Stimulated activated CD4-positive, alpha-beta T cell treated with anti-CD3 and anti-CD28 coated beads, Interleukin-1b, Interleukin-23, amount 100 ng/mL, for 4 hours (primary cell): ENCODE results near the gene MINAR2.

ENCODE experiments used
- DNase-seq, 2 donors: peaks; one replicate each; pipeline ENCODE4 v3.0.0-alpha.2; 2020; ENCODE audit warnings: low read depth in 2 of 2

MINAR2 gene, protein sequence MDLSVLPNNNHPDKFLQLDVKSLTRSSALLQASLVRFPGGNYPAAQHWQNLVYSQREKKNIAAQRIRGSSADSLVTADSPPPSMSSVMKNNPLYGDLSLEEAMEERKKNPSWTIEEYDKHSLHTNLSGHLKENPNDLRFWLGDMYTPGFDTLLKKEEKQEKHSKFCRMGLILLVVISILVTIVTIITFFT

DNA sequence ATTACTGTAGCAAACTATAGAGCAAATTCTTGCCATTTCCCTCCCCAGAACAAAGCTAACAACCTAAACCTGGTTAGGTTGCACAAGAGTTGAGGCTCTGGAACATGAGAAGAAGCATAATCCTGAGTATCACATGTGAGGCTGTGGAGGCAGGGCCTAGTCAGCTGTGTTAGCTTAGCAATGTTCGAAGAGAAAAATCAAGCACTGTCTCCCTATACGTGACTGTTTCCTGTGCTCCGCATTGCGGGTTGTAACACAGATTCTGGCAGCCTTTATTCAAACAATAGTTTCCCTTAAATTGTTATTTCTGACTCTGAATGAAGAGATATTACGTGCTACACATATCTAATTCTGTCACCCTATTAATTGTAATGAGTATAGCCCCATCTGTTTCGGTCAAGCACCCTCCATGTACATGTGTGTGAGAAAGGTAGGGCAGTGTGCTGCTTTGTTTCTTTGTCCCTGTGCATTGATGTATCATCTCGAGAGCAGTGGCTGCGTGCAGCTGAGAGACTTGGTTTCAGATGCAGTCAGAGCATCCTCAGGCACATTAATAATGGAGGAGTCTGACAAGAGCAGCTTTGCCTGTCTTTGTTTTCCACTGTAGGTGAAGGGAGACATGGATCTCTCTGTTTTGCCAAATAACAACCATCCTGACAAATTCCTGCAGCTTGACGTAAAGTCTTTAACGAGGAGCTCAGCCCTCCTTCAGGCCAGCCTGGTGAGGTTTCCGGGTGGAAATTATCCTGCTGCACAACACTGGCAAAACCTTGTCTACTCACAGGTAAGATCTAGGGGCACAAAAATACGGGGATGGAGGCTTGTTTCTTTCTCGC lies at the start of gene MINAR2:
Gene MINAR2, plus strand, starts transcription at position 523 of the 836 bp plus-strand sequence. Its CDS starts 97 bp downstream, at position 620.
- no peak for DNase-seq

DNA sequence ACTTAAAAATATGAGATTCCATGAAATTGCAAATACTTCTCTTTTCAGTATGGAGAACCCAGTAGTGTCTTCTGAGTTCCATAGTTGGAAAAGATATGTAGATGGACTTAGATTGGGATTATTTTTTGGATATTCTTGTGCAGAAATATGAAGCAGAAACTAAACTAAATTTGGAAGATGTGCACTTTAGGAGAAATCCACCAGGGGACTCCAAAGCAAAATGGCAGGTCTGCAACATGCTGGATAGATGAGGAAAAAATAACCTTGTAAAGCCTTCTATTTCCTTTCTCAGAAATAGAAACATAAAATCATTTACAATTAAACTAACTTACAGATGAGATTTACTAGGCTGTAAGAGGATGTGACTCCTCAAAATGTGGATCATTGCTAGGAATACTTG lies 49.2 kb upstream of the MINAR2 start:
- DNase-seq, result no peak

DNA sequence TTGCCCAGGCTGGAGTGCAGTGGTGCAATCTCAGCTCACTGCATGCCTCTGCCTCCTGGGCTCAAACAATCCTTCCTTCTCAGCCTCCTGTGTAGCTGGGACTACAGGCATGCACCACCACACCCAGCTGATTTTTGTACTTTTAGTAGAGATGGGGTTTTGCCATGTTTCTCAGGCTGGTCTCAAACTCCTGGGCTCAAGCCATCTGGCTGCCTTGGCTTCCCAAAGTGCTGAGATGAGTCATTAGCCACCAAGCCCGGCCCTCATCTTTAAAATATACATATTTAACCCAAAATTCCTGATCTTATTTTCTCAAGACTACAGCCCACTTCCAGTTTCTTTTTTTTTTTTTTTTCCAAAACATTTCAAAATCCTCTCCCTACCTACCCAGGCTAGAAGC lies 31.7 kb upstream of the MINAR2 start:
- DNase-seq, result no peak

DNA sequence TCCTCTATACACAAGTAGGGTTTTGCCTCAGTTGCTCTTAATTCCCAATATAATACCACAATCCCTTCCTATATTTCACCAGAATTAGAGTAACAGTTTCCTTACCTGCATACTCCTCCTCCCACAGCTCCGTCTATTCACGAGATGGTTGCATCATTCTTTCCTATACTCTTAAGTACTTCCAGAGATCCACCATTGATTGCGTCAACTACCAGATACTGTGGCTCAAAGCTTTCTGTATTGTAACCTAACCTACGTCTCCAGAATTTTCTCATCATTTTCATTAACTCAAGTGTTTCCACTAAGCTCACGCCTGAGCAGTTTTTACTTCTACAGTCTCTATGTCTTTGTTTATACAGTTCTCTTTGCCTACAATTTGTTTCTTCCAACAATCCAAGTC lies 31.2 kb upstream of the MINAR2 start:
- DNase-seq, result no peak

DNA sequence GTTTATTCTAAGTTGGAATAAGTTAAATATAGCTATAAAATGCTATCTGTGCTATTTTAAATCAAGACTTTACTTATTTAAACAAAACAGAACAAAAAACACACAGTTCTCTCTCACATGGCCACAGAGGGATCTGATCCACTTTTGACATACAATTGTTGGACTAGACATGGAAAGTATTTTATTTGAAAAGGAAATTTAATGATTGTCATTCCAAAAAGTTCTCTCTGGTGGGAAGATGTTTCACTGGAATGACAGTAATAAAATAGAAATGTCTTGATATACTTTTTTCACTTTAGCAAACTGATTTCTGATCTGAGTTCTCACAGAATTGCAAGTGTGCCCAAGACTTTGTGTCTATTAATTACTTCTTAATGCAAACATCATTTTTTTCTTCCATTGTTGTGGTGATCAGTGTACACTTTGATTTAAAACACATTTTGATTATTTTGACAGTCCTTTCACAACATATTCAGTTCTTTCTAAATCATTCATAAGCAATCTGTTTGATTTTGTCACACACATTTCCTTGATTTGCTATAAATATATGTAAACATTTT lies 30.1 kb upstream of the MINAR2 start:
- DNase-seq, result no peak

DNA sequence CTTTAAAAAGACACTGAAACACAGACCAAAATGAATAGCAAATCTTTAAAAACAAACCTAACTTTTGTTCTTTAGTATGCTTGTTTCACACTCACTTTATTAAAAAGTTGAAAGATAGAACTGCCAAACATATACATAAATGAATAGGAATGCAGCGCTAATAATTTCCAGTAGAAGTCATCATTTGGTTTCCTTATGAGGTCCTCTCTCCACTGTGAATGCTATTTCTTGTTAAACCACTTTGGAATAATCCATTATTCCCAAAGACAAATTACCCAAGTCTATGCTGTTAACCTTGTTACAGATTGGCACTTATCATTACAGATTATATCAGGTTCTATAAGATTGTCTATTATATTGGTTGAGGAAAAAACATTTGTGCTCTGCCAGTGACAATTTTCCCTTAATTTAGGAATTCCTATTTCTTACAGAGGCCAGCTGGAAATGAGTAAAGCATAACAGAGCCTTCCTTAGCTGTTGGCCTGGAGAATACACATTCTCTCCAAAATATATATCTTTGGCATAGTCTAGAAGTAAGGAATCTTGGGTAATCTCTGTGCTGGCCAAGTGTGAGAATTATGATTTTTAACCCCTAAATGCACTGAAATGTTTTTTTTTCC lies 29.3 kb upstream of the MINAR2 start:
- no peak for DNase-seq

DNA sequence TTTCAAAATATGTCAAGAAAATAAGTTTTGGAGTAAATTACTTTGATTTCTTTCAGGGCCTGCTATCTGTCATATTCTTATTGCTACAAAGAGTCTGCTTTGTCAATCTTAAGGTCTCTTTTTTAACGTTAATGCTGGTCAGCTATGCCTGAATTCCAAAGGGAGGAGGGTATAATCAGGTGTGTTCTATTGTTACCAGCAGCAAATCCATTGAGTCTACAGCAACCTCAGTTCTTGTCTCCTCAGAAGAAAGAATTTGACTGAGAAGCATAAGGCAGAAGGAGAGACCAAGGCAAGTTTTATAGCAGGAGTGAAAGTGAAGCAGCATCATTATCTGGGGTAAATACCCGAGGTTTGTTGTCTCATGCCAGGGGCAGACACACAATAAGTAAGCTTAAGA lies 23.7 kb upstream of the MINAR2 start:
- DNase-seq, result no peak

DNA sequence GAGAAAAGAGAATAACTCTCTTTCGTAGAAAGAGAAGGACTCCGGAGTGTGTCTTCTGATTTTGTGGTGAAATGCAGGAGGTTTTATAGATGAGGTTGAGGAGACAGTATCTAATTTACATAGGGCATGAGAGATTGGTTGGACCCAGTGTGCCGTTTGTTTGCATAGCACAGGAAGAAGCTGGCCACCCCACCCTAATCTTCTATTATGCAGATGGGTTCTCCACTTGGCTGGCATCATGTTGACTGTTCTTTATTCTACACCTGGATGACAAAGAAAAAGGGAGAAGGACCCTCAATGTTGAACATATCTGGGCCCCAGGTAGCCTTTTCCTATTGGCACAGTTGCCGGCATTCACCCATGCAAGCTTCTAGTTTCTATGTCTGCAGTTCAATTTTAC lies 23.2 kb upstream of the MINAR2 start:
- no peak for DNase-seq

DNA sequence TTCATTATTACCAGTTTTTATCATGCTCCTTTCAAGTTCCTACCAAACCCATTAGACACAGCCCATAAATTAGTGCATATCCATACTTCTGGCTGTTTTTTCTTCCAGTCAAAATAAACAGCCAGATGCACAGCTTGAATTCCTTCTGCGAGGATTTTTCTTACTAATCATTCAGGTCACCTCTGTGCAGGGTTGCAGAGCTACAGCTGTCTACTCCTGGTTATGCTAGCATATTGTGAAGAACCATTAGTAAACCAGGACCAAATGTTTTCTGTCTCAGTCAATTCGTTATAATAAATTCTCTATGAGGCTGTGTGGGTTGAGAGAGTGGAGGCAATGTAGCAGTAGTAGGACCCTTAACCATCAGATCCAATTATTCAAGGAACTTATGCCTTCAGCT lies 8.1 kb upstream of the MINAR2 start:
- DNase-seq, result no peak

DNA sequence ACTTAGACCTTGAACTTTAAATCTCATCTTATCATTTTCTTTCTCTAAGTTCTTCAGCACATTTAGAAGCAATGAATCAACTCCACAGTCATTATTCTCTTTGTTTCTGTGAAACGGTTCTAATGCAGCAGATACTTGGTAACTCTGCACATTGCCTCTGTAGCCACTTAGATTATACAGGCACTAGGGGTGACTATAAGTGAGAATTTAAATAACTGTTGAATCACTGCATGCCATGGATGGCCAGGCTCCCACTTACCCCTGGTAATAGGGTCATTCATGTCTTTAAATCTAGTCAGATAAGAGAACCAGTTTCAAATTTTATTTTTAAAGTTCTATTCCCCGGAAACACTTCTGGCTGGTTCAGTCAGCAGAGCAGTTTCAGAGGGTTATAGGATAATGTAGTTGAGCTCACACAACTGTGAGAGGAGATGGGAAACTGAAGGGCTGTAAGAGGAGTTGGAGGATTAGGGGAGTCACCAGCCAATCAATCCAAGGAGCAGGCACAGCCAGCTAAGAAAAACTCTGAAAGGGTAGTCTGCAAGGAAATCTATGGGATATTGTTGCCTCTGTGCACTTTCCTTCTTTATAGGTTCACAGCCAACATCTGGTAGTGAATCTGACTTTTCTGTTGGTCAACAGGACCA lies 4.2 kb upstream of the MINAR2 start:
- DNase-seq, result no peak

DNA sequence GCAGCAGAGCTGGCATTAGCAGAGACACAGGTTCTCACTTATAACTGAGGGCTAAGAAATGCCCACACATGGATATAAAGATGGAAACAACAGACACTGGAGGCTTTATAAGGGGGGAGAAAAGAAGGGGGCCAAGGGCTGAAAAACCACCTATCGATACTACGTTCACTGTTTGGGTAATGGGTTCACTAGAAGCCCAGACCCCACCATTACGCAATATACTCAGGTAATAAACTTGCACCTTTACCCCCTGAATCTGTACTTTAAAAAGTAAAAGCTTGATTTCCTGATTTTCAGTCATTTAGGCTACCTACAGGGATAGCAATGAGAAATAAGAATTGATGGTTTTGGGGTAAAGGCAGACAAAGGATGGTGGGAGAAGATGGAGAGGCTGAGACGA lies 1.9 kb upstream of the MINAR2 start:
- no peak for DNase-seq

DNA sequence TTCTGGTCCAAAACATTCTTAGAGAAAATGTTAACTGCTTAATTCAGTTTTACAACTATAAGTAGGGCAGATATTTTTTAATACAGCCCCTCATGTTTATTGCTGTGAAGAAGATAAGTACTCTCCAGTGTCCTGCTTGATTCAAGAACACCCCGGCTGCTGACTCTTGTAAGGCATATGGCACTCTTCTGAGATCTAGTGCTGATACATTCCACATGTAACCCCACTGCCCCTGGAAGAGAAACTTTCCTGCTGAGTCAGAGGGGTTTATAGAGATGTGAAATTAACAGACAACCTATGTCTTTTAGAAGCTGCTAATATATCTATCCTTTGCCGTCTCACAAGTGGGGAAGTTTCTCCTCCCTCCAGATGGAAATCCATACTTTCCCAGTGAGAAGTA lies 1.0 kb upstream of the MINAR2 start:
- no peak for DNase-seq

DNA sequence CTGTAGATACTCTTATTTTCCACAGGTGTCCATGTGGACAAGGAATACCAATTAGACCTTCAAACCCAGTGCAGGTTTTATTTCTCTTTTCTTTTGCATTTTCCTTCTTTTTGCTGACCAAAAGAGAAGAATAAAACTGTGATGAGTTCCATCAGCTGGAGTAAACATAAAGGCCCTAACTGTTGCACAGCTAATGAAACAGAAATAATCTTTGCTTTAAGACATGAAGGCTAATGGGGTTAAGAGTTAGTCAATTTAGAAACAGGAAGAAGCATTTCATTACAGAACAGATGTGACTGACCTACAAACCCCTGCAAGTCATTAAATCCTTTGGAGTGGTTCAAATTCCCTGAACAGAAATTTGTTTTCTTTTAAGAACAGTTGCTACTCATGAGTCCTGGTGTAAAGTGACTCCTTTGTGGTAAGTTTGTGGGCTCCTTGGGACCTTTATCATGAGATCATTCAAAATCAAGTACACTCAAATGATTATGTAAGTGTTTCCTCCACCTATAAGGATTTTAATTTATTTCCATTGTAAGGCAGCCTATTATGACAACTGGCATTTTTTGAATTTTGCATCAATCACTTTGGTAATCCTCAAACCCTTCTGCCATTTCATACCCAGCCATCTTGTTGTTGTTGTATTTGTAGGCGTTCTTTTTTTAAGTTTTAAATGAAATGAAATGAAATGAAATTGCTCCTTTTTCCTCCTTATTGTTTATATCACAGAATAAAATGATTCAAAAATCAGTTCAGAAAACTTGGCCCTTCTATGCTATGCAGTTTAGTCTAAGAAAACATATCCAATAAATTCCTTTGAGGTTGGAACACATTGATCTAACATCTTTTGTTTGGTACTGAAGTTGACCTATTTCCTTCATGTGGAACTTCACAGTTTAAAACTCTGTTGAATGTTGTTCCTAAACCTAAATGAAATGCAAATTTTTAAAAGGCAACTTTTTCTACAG lies 1.3 kb downstream of the MINAR2 start:
- no peak for DNase-seq

DNA sequence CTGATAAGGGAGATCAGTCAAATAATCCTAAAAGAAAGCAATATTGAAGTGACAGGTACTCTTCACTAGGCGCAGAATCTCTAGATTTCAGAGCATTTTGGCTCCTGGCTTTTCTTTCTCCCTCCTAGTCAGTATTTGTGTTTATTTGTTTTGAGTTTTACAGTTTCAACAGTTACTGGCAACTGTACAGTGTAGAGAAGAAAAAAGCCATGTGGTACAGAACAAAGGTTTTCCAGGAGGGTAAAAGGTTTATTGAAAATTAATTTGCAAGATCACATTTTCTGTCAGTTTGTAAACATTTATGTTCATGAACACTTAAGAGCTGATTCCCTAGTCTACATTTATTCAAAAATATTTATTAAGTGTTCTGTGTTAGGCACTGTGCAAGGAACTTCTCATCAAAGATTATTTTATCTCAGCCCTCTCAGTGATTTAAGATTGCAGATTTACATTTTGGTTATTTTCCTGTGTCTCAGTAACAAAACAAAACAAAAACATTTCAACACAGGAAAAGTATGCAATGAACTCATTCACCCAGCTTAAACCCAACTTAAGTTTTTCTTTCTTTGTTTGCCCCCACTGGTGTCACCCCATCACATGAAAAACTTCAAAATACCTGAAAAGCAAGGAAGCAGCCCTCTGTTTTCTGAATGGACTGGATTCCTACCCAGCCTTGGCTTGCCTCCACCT lies 12.9 kb downstream of the MINAR2 start:
- no peak for DNase-seq

DNA sequence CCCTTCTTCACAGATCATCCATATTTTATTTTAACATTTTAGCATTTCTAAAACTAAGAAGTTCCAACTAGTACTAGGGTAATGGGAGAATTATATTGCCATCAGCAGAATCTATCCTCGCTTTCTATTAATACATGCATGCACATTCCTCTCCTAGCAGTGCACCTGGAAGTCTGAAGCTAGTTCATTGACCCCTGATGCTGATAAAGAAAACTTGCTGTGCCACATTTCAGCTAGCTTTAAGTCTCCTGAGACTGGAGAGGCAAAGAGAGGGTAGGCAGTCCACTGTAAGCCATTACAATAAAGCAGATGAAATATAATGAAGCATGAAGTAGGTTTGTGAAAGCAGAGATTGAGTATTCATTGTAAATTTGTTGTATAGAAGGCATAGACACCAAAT lies 15.8 kb downstream of the MINAR2 start:
- DNase-seq, result no peak

DNA sequence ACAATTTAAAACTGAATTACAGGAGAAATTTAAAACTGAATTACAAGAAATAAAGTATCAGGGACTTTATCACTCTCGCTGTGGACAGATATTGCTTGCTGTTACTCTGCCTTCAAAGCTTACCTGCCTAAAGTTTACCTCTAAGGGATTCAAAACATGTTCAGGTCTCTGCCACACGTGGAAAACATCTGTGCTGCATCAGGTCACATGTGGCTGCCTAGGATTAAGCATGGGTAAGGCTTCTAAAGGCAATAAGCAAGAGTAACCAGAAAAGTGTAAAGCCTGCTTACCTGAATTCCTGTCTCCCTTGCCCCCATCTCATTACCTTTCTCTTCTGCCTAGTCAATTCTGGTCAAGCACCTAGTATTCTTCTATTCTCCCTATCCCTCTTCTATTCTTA lies 18.9 kb downstream of the MINAR2 start:
- no peak for DNase-seq

DNA sequence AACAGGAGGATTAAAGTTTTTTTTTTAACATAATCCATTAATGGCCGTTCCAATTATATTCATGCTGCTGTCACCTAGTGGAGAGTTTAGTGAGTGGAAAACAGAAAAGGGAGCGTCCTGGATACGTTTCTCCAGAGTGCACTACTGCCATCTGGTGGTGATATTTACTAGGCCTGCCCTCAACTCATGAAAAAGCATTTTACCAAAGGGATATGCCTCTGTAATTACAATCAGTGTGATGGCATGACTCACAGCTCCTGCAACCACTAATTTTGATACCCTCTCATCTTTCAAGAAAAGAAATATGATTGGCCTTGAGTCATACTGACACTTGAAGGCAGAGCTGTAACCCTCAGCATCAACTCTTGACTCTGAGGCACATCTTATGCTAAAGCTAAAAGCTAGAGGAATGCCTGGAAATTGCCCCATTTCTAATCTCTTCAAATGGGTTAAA lies 20.1 kb downstream of the MINAR2 start:
- peak; percentile 15 to 38 for DNase-seq

DNA sequence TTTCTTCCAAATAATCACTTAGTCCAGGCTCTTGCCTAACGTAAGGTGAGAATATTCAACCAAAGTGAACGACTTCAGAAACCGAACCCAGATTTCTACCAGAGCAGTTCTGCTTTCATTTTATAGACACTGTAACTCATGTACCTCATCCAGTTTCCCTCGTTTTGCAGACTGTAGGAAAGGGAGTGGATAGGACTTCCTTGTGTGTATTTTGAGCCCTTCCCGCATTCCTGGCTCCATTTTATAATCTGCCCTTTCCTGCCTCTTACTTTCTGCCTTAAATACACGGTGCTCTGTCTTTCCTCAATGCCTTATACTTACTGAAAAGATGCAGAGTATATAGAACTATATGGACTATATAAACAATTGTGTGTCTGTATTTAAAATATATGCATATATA lies 20.8 kb downstream of the MINAR2 start:
- no peak for DNase-seq

DNA sequence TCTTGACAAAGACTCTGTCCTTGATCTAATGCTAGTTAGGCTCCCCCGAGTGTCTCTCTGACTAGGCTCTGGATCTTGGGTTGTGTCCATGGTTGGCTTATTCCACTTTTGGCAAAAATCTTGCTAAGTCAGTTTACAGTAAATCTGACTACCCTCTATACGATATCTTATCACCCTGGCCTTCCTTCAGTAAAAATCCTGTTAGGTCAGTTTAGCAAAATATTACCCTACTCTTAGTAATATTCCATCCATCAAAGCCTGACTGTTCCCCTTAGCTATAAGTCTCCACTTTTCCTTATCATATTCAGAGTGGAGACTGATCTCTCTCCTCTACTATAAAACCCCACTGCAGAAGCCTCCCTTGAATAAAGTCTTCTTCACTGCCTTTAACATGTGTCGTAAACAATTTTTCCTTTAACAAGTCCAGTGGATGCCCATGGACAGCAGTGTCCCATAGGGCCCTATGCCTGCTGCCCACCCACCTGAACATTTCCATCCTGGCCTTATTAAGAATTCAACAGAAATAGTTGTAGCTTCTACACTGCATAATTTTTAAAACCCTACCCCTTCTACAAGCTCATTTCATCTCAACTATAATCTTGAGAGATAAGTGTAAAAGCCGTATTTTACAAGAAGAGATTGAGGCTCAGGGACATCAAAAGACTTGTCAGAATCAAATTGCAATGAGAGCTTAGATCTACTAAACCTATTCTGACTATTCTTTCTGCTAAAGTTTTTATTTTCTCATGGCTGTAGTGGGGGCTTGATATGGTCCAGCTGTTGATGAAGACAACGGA lies 22.3 kb downstream of the MINAR2 start:
- no peak for DNase-seq
